K562 (cell line): ENCODE measurements around the gene FKBP8. TPM values are rescaled to one million over a fixed set of nuclear protein-coding genes. Genes with fewer than 3 reads are reported as not detected.

Source experiments
- ATAC-seq: fragments of 200-7000 bp; cut with Tn5 transposase; 3 replicates; pipeline ENCODE4 v1.9.1; 2020; ENCODE audit warnings: moderate library complexity
- BruUV-seq: library from RNA; stranded (reverse); fragments of 400-500 nt; replicated peaks from 2 replicates; lab custom pipeline; 2021; lab: Mats Ljungman, UMichigan
- CTCF ChIA-PET: fragments of 300-600 bp; formaldehyde crosslinking; extraction: SDS; loops from one replicate; lab custom pipeline; 2021; ENCODE audit warnings: low intra/inter-chr PET ratio; lab: Yijun Ruan, JAX
- POLR2A ChIA-PET: fragments of 300-600, 350-650 bp; sonication (Branson Sonifier 250); formaldehyde crosslinking; extraction: SDS; loops from one replicate; lab custom pipeline; 2021; ENCODE audit warnings: antibody characterized with exemption, inconsistent platforms; lab: Yijun Ruan, JAX
- DNase-seq, 4 experiments: peaks; one replicate each; pipeline versions ENCODE4 v3.0.0 to v3.0.0-alpha.2; 2011 to 2018; ENCODE audit warnings: low spot score in 3 of 4, mixed read lengths in 3 of 4; ENCODE audit errors: extremely low read depth in 1 of 4
- FAIRE-seq: peaks from 2 replicates; lab custom pipeline; 2011; peaks lifted over from hg19 to GRCh38; lab: Jason Lieb, UNC
- H2AFZ ChIP-seq: 2 replicates; pipeline ENCODE4 v1.6.0; 2011; ENCODE audit warnings: low read depth, low read length, control low read depth, inconsistent platforms
- H3K27ac ChIP-seq: fragments of 200-600 bp; 3 replicates; pipeline ENCODE4 v1.8.0; 2011; ENCODE audit warnings: low read depth, mild to moderate bottlenecking, control low read depth, inconsistent platforms, low read length, moderate library complexity, mixed read lengths; ENCODE audit errors: extremely low read depth
- H3K27me3 ChIP-seq, 2 experiments: fragments of 300-600 bp in 1 of 2; 2 replicates in 1 of 2; 3 replicates in 1 of 2; pipeline versions ENCODE4 v1.6.0 to v1.8.0; 2011; ENCODE audit warnings: inconsistent platforms in 2 of 2, low read length in 2 of 2, mild to moderate bottlenecking in 1 of 2, mixed read lengths in 1 of 2, moderate library complexity in 1 of 2; ENCODE audit not compliant: control insufficient read depth in 2 of 2, insufficient read depth in 2 of 2
- H3K36me3 ChIP-seq: fragments of 300-600 bp; 3 replicates; pipeline ENCODE4 v1.8.0; 2011; ENCODE audit warnings: mild to moderate bottlenecking, low read length, inconsistent platforms; ENCODE audit not compliant: control insufficient read depth, insufficient read depth
- H3K4me1 ChIP-seq, 2 experiments: fragments of 200-600 bp in 1 of 2; replicated peaks in 1 of 2; 2 replicates in 1 of 2; 3 replicates in 1 of 2; pipeline versions ENCODE4 v1.5.1 to v1.8.0; 2011; ENCODE audit warnings: inconsistent platforms in 2 of 2, low read length in 2 of 2, mild to moderate bottlenecking in 1 of 2, mixed read lengths in 1 of 2, moderate library complexity in 1 of 2; ENCODE audit not compliant: control insufficient read depth in 2 of 2, insufficient read depth in 2 of 2
- H3K4me2 ChIP-seq: 2 replicates; pipeline ENCODE4 v1.6.1; 2011; ENCODE audit warnings: low read length, control low read depth, inconsistent platforms, mixed read lengths; ENCODE audit not compliant: insufficient read depth
- H3K4me3 ChIP-seq: fragments of 200-600 bp; sonication (generic), shearing (Covaris generic); 2 replicates; pipeline ENCODE4 v1.5.1; 2016; ENCODE audit warnings: control low read depth, inconsistent platforms
- H3K79me2 ChIP-seq: fragments of 200-600 bp; 3 replicates; pipeline ENCODE4 v1.8.0; 2011; ENCODE audit warnings: low read length, inconsistent platforms; ENCODE audit not compliant: control insufficient read depth, insufficient read depth
- H3K9ac ChIP-seq, 2 experiments: 2 replicates each; pipeline versions ENCODE4 v1.6.0 to v1.6.1; 2011; ENCODE audit warnings: low read depth in 2 of 2, low read length in 2 of 2, control low read depth in 1 of 2, inconsistent platforms in 1 of 2, mild to moderate bottlenecking in 1 of 2, mixed read lengths in 1 of 2; ENCODE audit not compliant: insufficient read depth in 1 of 2
- H3K9me1 ChIP-seq: one replicate; pipeline ENCODE4 v1.6.0; 2011; ENCODE audit warnings: inconsistent platforms, mild to moderate bottlenecking, low read length, moderate library complexity; ENCODE audit not compliant: control insufficient read depth, insufficient read depth
- H3K9me3 ChIP-seq: replicated peaks from 2 replicates; pipeline ENCODE4 v1.5.1; 2011; ENCODE audit warnings: low read depth, low read length, inconsistent platforms; ENCODE audit not compliant: control insufficient read depth, insufficient read depth
- H4K20me1 ChIP-seq: replicated peaks from 2 replicates; pipeline ENCODE4 v1.6.1; 2011; ENCODE audit warnings: low read length, inconsistent platforms, mixed read lengths; ENCODE audit not compliant: control insufficient read depth, insufficient read depth
- ATF2 ChIP-seq: sonication (generic); formaldehyde crosslinking; IDR thresholded peaks from 2 replicates; pipeline ENCODE4 v1.8.1; 2022; ENCODE audit warnings: missing genetic modification reagents
- BACH1 ChIP-seq: fragments of 200-800 bp; sonication (Bioruptor generic); IDR thresholded peaks from 2 replicates; pipeline ENCODE4 v1.6.1; 2016; ENCODE audit warnings: missing genetic modification characterization, missing compliant biosample characterization
- CAMTA2 ChIP-seq: fragments of 250-450 bp; sonication (Bioruptor Pico); conservative IDR thresholded peaks from 2 replicates; pipeline ENCODE4 v1.5.1; 2022
- DMBX1 ChIP-seq: fragments of 250-450 bp; sonication (Bioruptor Pico); IDR thresholded peaks from 2 replicates; pipeline ENCODE4 v1.8.0; 2022; ENCODE audit warnings: inconsistent platforms, mild to moderate bottlenecking, moderate library complexity, borderline replicate concordance
- ELF2 ChIP-seq: fragments of 250-450 bp; sonication (Bioruptor Pico); IDR thresholded peaks from 2 replicates; pipeline ENCODE4 v1.5.0; 2021; ENCODE audit warnings: mild to moderate bottlenecking
- HDGF ChIP-seq: fragments of 450-650 bp; IDR thresholded peaks from 2 replicates; pipeline ENCODE4 v1.6.1; 2016
- NFATC3 ChIP-seq: fragments of 450-650 bp; IDR thresholded peaks from 2 replicates; pipeline ENCODE4 v1.6.1; 2017; ENCODE audit warnings: mild to moderate bottlenecking
- PHF20 ChIP-seq: fragments of 450-650 bp; IDR thresholded peaks from 2 replicates; pipeline ENCODE4 v1.6.1; 2018; ENCODE audit not compliant: partially characterized antibody
- POLR2G ChIP-seq: fragments of 200-400 bp; formaldehyde crosslinking; IDR thresholded peaks from 2 replicates; pipeline ENCODE4 v1.6.1; 2017; ENCODE audit warnings: low read depth, mild to moderate bottlenecking, antibody characterized with exemption, low read length, moderate library complexity
- RBFOX2 ChIP-seq: fragments of 200-400 bp; formaldehyde crosslinking; IDR thresholded peaks from 2 replicates; pipeline ENCODE4 v1.6.1; 2017; ENCODE audit warnings: low read depth, mild to moderate bottlenecking, low read length, moderate library complexity
- SAFB2 ChIP-seq: fragments of 200-400 bp; formaldehyde crosslinking; IDR thresholded peaks from 2 replicates; pipeline ENCODE4 v1.6.1; 2018; ENCODE audit warnings: borderline replicate concordance, low read length, low read depth, moderate library complexity; ENCODE audit not compliant: severe bottlenecking
- ZFP91 ChIP-seq: sonication (generic); formaldehyde crosslinking; IDR thresholded peaks from 2 replicates; pipeline ENCODE4 v1.8.0; 2022; ENCODE audit warnings: mild to moderate bottlenecking, missing genetic modification reagents
- ZKSCAN1 ChIP-seq: fragments of 150-350 bp; IDR thresholded peaks from 2 replicates; pipeline ENCODE4 v1.6.1; 2016; ENCODE audit warnings: low read depth, low read length
- WGBS: fragments of 100-300 bp; shearing (Covaris generic); methylation state at CpG from one replicate; pipeline ENCODE4 v1.1.6; 2016; ENCODE audit warnings: low coverage, mixed read lengths; ENCODE audit not compliant: insufficient coverage; ENCODE audit errors: missing lambda C conversion rate; 5-methylcytosine and 5-hydroxymethylcytosine counted together
- in situ Hi-C: fragments of 300-500 bp; cut with MboI; formaldehyde crosslinking; loops from 4 replicates; pipeline ENCODE4 v1.15.0; 2018; ENCODE audit warnings: inconsistent platforms, mixed read lengths
- intact Hi-C: fragments of 100-400 bp; cut with micrococcal nuclease; formaldehyde crosslinking; loops from 2 replicates; pipeline ENCODE4 v1.14.2; 2022
- polyA plus RNA-seq, 8 experiments: library from polyadenylated mRNA; depleted of rRNA in 4 of 8; stranded (reverse) in 5 of 8; unstranded in 3 of 8; fragments of >200 nt; fragmentation: Nextera tagmentation in 2 of 8; fragmentation: Illumina TruSeq in 1 of 8; extraction: Ambion mirVana in 2 of 8; extraction: Trizol in 1 of 8; gene quantifications; 2 replicates each; pipeline versions ENCODE4 v1.2.1 to v1.2.3, GENCODE V29; 2011 to 2014; ENCODE audit warnings: inconsistent platforms in 1 of 8, missing spikeins in 1 of 8
- total RNA-seq, 7 experiments: library from RNA; depleted of rRNA in 6 of 7; stranded (reverse); fragments of >200 nt in 6 of 7; fragmentation: Illumina TruSeq in 2 of 7; extraction: Trizol in 2 of 7; gene quantifications; 2 replicates each; pipeline versions ENCODE4 v1.2.1 to v1.2.3, GENCODE V29; 2011 to 2021; ENCODE audit warnings: low replicate concordance in 1 of 7

The FKBP8 gene
- total and polyA plus RNA-seq, 9 of the 15 experiments (the other 6 are each of a cell fraction or from before 2014, with no cell fraction given), result 0.46 to 236 (median 104) TPM

- DNase-seq (peak in 1 of 4 experiments; percentile 7), FAIRE-seq (no peak), ATAC-seq (no peak)
- WGBS, result 97% methylated on average over 16 of the region's 19 CpGs
- Histone ChIP-seq H3K27ac (no peak overlapping the region), H4K20me1 (peaks cover 2% of the 10 kb centered on the region; the same call in 1 of the 2 replicates), H3K4me3 (no peak overlapping the region), H2AFZ (no peak overlapping the region), H3K36me3 (peaks cover 64% of the 10 kb centered on the region), H3K27me3 (no peaks in the 10 kb centered on the region), H3K79me2 (peaks cover 21% of the 10 kb centered on the region), H3K9me1 (no peaks in the 10 kb centered on the region), H3K9ac (peak overlapping the region in 1 of 2 experiments; percentile 48; a peak in 2 of 4 replicates), H3K9me3 (no peaks in the 10 kb centered on the region), H3K4me1 (peaks cover 9 to 30% of the 10 kb centered on the region in 2 experiments), H3K4me2 (no peak overlapping the region)
- intact Hi-C loops, result no loop called here
- in situ Hi-C loops, result no loop called here
- ChIA-PET CTCF (no interaction called here), POLR2A (interaction anchor here (0.5 to 1.8 kb wide), 2 partner anchors 32 to 272 kb away, joined by 3 to 4 read pairs; partner anchors contain the start of gene UBA52)
- BruUV-seq, result no TSS peak
- peak; percentile 64 for TF ChIP-seq POLR2G
- TF ChIP-seq RBFOX2, result peak; percentile 57
- no peak for TF ChIP-seq BACH1
Observed at GRCh38 chr19:18539372-18539771, 4.0 kb downstream of the FKBP8 start.

- POLR2A ChIA-PET, result interaction anchor here (0.8 to 1.8 kb wide), 2 partner anchors 33 to 94 kb away, joined by 3 to 4 read pairs; partner anchors contain the start of gene UBA52
- Histone ChIP-seq H3K36me3 (peaks cover 67% of the 10 kb centered on the region), H4K20me1 (no peaks in the 10 kb centered on the region), H3K27me3 (no peaks in the 10 kb centered on the region), H3K27ac (no peak overlapping the region), H3K9me1 (no peaks in the 10 kb centered on the region), H3K4me3 (no peak overlapping the region), H3K79me2 (peaks cover 21% of the 10 kb centered on the region), H3K9ac (0 out of 4 replicates have a peak overlapping the region, but pooled peaks of 1 of the 2 experiments have one; percentile 13), H3K9me3 (no peaks in the 10 kb centered on the region), H3K4me1 (peaks cover 7 to 30% of the 10 kb centered on the region in 2 experiments; a peak in 3 of 5 replicates), H3K4me2 (no peak overlapping the region), H2AFZ (no peak overlapping the region)
- DNase-seq (peak in 1 of 4 experiments; percentile 11), ATAC-seq (no peak), FAIRE-seq (no peak)
- BruUV-seq, result no TSS peak
- in situ Hi-C loops, result no loop called here
- WGBS, result 94% methylated on average over 9 of the region's 22 CpGs
- CTCF ChIA-PET, result no interaction called here
- intact Hi-C loops, result no loop called here
- TF ChIP-seq NFATC3 (no peak), PHF20 (no peak), ZKSCAN1 (no peak), ZFP91 (no peak), DMBX1 (CRISPR knock-in tag) (no peak), HDGF (no peak), BACH1 (no peak), CAMTA2 (CRISPR knock-in tag) (no peak), SAFB2 (no peak), ELF2 (no peak), RBFOX2 (peak; percentile 56), ATF2 (no peak)
Observed at GRCh38 chr19:18538115-18538514, 5.3 kb downstream of the FKBP8 start.
